NCI-H2171 treated with DMSO at 0.1 percent for 48 hours (cell line): ENCODE data around the gene NRF1.

Source experiments
- DNase-seq: peaks from one replicate; lab custom pipeline; 2025; lab: John Stamatoyannopoulos, UW

NRF1 gene

DNA sequence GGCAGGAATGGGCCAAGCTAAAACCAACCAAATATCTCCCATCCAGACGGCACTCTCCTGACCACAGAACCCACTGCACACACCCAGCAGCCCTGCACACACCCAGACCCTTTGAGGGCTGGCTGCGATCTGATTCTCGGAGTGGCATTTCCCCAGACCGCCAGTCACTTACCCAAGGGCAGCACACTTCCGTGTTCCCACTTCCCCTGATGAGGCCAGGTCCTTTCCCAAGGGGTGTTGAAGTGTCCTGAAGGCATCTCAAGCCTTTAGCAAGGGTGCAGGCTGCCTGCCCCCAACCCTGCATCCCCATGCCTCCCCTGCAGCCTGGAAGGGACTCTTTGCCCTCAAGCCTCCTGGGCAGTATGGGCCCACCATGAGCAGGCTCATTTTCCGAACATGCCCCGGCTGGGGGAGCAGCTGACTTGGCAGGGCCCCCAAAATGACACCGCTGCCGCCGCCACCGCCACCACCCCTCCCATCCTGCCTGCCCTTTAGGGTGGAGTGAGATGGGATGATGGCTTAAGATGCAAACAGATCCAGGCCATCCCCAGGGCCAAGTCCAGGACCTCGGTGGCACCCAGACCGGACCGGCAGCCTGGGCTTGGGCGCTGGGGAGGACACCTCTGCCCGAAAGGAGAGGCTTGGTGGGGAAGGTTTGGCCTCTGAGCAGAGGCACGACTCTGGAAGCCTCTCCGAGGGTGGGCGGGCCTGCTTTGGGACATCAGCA, 159.8 kb downstream of the NRF1 start:
- no peak for DNase-seq

DNA sequence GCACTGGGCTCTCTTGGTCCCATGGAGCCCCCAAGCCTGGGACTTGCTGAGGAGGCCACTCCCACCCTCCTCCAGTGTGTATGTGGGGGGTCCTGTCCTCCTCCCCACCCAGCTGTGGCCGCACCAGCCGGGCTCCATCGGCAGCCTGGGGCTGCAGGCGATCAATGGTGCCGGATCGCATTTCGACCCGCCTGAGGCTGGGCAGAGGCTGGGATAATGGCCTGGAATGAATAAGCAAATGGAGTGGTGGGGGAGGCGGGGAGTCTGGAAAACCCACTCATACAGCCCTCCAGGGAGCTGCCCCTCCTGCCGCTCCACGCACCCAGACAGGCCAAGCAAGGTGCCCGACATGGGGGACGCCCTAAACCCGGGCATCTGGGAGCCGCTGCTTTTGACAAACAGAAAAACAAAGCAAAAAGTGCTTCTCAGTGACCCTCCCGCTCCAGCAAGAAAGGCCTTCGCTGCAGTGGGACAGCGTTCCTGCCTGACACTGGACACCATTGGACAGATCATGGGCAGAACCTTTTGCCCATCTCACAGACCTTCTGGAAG, 160.5 kb downstream of the NRF1 start:
- no peak for DNase-seq

DNA sequence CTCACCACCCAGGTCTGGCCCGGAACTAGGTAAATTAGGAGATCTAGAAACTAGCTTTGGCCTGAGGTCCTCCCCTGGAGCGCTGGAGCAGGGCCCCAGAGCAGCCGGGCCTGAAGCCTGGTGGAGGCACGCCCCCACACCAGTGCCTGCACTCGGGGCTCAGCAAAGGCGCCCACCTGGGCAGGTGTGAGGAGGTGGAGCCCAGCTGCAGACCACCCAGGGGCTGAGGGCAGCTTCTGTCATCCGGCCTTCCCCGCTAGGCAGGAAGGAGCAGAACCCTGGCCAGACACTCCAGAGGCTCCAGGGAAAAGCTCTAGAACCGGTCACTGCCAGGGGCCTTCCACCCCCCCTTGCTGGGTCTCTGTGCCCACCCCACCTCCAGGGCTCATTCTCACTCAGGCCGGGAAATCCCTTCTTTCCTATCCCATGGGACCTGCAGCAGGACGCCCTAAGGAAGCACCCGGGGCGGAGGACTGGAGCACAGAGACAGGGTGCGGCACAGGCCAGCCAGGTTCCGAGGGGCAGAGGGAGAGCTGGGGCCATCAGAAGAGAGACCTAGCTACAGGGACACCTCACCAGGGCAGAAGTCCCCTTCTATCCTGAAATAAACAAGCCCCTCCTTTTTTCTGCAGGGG, 161.2 kb downstream of the NRF1 start:
- no peak for DNase-seq

DNA sequence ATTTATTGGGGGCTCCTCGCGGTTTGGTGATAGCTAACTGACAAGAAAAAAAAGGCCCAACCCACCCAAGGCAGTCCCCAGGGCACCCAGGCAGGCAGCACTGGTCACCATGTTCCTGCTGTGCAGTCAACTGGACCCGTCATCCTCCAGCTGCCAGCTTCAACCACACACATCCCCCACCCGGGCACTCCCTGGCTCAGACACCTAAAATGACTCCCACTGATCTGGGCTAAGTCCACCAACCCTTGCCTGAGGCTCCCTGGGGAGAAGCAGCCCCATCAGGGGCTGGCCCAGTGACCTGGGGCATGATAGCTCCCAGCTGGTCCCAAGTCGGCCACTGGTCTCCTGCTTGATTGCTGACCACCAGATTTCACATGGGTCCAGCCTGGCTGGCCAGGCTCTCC, 161.8 kb downstream of the NRF1 start:
- no peak for DNase-seq

GRCh38 chr7:129773871-129774270, 162.4 kb downstream of the NRF1 start:
- peak; percentile 56 for DNase-seq

DNA sequence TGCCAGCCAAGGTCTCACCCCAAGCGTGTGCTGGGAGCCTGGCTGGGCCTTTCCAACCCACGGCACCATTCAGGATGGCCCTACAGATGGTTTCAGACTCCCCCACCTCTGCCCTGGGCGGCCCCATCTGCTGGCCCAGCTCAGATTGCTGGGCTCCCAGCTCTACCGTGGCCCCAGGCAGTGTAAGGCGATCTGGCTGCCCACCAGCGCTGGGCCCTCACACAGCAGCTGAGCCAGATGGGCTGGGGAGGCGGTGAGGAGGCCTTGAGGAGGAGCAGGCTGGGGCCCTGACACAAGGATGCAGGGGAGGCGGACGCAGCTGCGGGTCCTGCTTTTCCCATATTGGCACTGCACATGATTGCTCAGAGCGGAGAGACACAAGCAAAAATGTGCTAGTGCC, 162.8 kb downstream of the NRF1 start:
- DNase-seq: peak; percentile 94

GRCh38 chr7:129774871-129775694, 163.6 kb downstream of the NRF1 start:
- DNase-seq: no peak

DNA sequence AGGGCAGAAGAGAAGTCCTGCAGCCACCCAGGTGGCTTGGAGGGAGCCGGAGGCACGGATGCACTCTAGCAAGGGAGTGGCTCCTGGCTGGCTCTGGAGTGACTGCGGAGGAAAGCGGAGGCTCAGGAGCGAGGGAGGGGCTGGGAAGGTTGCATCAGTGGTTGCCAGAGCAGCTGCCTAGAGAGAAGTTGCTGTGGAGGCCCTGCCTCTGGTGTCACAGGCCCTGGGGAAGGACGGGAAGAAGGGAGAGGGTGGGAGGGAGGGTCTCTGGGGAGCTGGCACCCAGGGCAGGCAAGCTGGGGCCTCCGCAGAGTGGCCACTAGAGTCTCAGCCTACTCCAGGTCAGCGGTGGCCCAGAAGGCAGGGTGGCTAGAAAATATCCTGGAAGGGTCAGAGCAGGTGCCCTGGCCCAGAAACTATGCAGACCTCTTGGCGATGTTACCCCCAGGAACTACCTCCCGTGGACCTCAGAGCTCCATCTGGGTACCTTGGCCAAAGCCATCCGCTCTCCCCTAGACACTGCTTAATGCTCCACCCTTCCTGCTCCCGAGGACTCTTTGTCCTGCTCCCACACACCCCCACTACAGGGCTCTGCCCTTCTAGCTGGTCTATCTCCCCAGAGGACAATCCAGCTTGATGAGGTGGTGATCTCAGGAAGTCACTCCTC, 164.3 kb downstream of the NRF1 start:
- DNase-seq: peak; percentile 62

- DNase-seq: no peak
These were observed 164.8 kb downstream of the NRF1 start for GRCh38 chr7:129776362-129776722.

DNA sequence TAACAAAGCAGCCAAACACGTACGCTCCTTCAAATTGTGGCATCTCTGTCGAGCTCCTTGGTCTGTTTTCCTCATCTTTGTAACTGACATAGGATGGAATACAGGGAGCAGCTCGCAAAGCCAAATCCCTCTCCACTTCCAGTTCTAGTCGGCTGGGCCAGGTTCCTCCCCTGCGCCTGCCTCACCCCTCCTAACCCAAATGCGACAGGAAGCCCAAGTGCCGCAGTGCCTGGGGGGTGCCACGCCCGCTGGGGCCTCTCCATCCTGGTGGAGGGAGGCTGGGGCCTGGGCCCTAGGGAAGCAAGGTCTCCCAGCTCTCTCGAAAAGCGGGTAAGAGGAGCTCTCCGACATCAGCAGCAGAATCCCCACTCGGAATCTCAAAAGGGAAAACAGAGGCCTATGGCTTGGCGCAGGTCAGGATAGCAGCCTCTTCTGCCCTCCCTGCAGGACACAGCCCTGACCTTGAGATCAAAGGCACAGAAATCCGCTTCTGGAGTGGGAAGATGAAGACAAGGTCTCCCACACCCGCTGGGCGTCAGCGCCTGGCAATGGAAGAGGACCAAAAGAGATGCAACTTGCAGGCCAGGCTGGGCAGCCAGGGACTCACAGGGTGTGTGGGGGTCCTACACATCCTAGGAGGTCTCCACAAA, 165.8 kb downstream of the NRF1 start:
- DNase-seq: no peak

DNA sequence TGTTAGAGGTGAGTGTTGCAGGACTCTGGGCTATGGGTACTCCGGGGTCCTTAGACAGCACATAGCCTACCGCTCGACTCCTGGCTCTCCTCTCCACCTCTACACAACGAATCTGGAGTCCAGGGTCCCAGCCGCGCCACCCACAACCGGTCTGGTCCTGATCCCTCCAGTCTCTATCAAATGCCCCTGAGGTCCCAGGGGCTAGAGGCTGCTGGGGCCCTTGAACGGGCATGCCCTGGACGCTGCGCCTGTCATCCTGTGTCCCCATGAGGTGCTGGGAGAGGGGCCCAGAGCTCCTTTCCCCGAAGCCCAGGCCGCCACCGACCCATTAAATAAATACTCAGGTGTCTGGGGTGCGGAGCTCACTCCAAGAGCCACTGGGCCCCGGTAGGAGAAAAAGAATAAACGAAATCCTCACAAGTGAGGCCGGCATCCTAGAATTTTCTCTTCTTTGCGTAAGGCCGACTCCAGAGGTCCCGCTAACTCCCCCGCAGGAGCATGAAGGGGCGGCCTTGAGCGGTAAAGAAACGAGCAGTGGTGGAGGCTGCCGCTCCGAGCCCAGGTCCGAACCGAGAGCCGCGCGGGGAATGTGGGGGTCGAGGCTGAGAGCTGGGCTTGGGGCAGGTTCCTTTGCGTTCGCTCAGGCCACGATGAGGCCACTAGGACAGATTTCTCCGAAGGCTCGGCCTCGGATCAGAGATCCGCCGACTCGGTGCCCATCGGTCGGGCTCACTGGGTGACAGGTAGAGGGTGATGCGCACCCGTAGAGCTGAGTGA, 166.7 kb downstream of the NRF1 start:
- no peak for DNase-seq

- DNase-seq: no peak
These were observed 167.5 kb downstream of the NRF1 start for GRCh38 chr7:129778770-129779601.

GRCh38 chr7:129779602-129780256, 168.2 kb downstream of the NRF1 start:
- peak; percentile 26 for DNase-seq

DNA sequence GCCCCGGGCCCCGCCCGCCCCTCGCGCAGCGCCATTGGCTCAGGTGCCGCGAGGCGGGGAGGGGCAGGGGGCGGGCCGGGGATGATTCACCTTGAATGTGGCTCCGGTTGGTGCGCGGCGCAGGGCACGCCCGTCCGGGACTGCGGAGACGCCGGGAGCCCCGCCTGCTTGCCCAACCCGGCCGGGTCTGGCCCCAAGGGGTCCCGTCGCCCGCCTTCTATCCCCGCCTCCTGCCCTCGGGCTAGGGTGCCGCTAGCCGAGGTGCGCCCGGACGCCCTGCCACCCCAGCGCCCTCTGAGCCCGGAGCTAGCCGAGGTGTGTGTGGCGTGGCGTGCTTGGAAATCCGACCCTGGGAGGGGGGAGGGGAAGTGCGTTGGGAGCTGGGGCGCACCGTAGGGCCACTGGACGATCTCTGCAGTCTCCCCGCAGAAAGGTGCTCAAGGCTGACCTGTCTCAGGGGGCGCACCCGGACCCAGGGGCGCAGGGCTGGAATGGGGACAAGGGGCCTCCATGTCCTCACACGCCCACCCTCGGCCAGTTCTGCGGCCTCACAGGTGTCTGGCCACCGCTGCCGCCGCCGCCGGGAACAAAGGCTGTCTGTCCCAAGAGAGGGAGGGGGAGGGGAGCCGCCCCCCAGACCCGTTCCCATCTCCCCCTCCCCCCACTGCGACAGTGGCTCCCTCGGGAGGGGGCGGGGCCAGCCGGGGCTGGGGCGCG, 168.9 kb downstream of the NRF1 start:
- peak; percentile 90 for DNase-seq

DNA sequence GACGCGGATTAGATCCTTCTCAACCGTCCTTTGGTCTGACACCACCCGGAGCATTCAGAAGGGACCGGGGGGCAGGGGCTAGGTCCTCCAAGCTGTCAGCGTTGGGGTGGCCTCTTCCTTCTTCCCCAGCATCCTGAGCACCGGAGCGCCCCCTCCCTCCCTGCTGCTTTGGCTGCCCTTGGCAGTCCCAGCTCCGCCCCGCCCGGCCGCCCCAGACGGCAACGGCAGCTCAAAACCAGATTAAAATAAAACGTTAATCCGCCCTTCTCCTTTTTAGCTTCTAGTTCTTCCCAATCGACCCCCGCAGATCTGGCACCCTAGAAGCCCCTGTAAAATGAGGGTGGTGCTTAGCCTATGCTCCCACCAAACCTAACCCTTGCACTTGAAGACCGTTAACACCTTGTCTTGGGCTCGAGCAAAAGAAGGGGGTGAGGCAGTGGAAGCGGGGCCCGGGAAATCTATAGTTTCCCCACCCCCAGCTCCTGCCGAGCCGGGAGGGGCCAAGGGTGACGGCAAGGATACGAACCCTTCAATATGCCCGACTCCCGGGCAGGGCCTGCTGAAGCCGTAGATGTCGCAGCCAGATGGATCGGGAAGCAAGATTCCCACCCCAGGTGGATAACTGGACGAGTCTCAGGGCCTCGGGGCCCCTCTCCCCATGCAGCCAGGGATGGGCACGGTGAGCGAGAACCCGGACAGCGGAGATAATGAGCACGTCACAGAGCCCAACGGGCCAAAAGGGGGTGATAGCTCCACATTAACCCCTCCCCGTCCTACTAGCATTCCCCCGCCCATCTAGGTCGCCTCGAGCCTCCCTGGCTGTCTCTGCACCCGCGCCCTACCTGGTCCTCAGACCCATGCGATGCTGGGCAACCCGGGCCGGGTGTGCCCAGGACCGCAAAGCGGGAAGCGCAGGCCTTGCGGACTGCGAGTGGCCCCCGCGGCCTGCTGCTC, 169.7 kb downstream of the NRF1 start:
- DNase-seq: peak; percentile 69

GRCh38 chr7:129781928-129782817, 170.7 kb downstream of the NRF1 start:
- DNase-seq: peak; percentile 43
